ENCODE results near the gene HOMER2. TPM values are rescaled to one million over a fixed set of nuclear protein-coding genes. Genes with fewer than 3 reads are reported as not detected.

The HOMER2 gene
- total RNA-seq, 1 experiment from 2014 or later: 34.1 TPM

GRCh38 chr15:82930461-82930860, 22.1 kb downstream of the HOMER2 start:
- DNase-seq (ENCODE audit: low spot score): no peak

GRCh38 chr15:82928711-82929110, 23.8 kb downstream of the HOMER2 start:
- no peak for DNase-seq (ENCODE audit: low spot score)

GRCh38 chr15:82923744-82924143, 28.8 kb downstream of the HOMER2 start:
- no peak for DNase-seq (ENCODE audit: low spot score)

GRCh38 chr15:82922737-82923136, 29.8 kb downstream of the HOMER2 start:
- no peak for DNase-seq (ENCODE audit: low spot score)

- DNase-seq (ENCODE audit: low spot score): no peak
Observed at GRCh38 chr15:82921939-82922338, 30.6 kb downstream of the HOMER2 start.

GRCh38 chr15:82921242-82921641, 31.3 kb downstream of the HOMER2 start:
- no peak for DNase-seq (ENCODE audit: low spot score)

- DNase-seq (ENCODE audit: low spot score): no peak
Observed at GRCh38 chr15:82919231-82919886, 33.2 kb downstream of the HOMER2 start.

- DNase-seq (ENCODE audit: low spot score): no peak
Observed at GRCh38 chr15:82918607-82919230, 33.8 kb downstream of the HOMER2 start.

GRCh38 chr15:82918162-82918561, 34.4 kb downstream of the HOMER2 start:
- no peak for DNase-seq (ENCODE audit: low spot score)

GRCh38 chr15:82917249-82917648, 35.3 kb downstream of the HOMER2 start:
- no peak for DNase-seq (ENCODE audit: low spot score)

- no peak for DNase-seq (ENCODE audit: low spot score)
Observed at GRCh38 chr15:82916161-82916952, 36.2 kb downstream of the HOMER2 start.

GRCh38 chr15:82914396-82914795, 38.1 kb downstream of the HOMER2 start:
- no peak for DNase-seq (ENCODE audit: low spot score)

GRCh38 chr15:82911458-82911857, 41.1 kb downstream of the HOMER2 start:
- no peak for DNase-seq (ENCODE audit: low spot score)

GRCh38 chr15:82910721-82911120, 41.8 kb downstream of the HOMER2 start:
- no peak for DNase-seq (ENCODE audit: low spot score)

- DNase-seq (ENCODE audit: low spot score): no peak
Observed at GRCh38 chr15:82909080-82909815, 43.3 kb downstream of the HOMER2 start.

GRCh38 chr15:82907350-82907749, 45.2 kb downstream of the HOMER2 start:
- DNase-seq (ENCODE audit: low spot score): no peak

GRCh38 chr15:82904574-82904973, 47.9 kb downstream of the HOMER2 start:
- no peak for DNase-seq (ENCODE audit: low spot score)

- no peak for DNase-seq (ENCODE audit: low spot score)
Observed at GRCh38 chr15:82903511-82903910, 49.0 kb downstream of the HOMER2 start.

GRCh38 chr15:82901114-82901805, 51.3 kb downstream of the HOMER2 start:
- DNase-seq (ENCODE audit: low spot score): no peak

- no peak for DNase-seq (ENCODE audit: low spot score)
Observed at GRCh38 chr15:82900511-82901060, 51.9 kb downstream of the HOMER2 start.

- no peak for DNase-seq (ENCODE audit: low spot score)
Observed at GRCh38 chr15:82898961-82899360, 53.6 kb downstream of the HOMER2 start.
